ENCODE data around the gene THAP7. TPM values are rescaled to one million over a fixed set of nuclear protein-coding genes. Genes with fewer than 3 reads are reported as not detected.

The THAP7 gene
- total and polyA plus RNA-seq, 2 donors (not counting 1 experiment from before 2014, with no cell fraction given) = 37.7 to 70.1 TPM

DNA sequence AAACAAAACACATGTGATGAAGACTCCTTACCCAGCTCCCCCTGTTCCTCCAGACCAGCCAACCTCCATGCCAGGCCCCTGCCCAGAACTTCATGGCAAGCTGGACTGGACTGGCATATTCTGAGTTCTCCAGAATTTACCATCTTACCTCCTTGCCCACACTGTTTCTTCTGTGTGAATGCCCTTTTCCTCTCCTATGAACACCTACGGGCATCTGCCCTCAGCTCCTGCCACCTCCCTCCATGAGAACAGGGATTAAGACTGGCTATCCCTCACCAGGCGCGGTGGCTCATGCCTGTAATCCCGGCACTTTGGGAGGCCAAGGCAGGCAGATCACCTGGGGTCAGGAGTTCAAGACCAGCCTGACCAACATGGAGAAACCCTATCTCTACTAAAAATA lies 41.3 kb downstream of the THAP7 start:
- ChIA-PET POLR2A (no interaction called here), CTCF (interaction anchor here (0.6 to 1.4 kb wide), 6 partner anchors 12 to 141 kb away, joined by 3 to 5 read pairs (median 4); no protein-coding TSS in a partner anchor)
- Histone ChIP-seq H3K79me2 (ENCODE audit: control insufficient read depth, insufficient read depth, low read length) (peaks cover 4% of the 10 kb centered on the region), H3K4me1 (ENCODE audit: control insufficient read depth in 2 of 2, insufficient read depth in 2 of 2, low read length in 2 of 2) (peaks cover 28 to 38% of the 10 kb centered on the region in 2 donors), H3K27me3 (replicated peaks in 1 of 4; ENCODE audit: control extremely low read depth in 1 of 4, control insufficient read depth in 3 of 4, insufficient read depth in 4 of 4, low read length in 3 of 4) (peaks cover 0 to 43% (median 9%) of the 10 kb centered on the region in 4 experiments), H3K9me3 (ENCODE audit: control extremely low read depth in 1 of 3, control insufficient read depth in 2 of 3, insufficient read depth in 1 of 3, low read length in 2 of 3) (no peaks in the 10 kb centered on the region), H3K36me3 (replicated peaks in 1 of 2; ENCODE audit: control extremely low read depth in 1 of 2, control insufficient read depth in 1 of 2, extremely low read depth in 1 of 2, insufficient read depth in 2 of 2, low read length in 1 of 2) (no peaks in the 10 kb centered on the region), H4K20me1 (ENCODE audit: control insufficient read depth, insufficient read depth, low read length, poor library complexity, severe bottlenecking) (peaks cover 16% of the 10 kb centered on the region), H3K4me3 (ENCODE audit: control extremely low read depth in 1 of 5, extremely low read depth in 1 of 5, insufficient read depth in 1 of 5, low read depth in 2 of 5, low read length in 4 of 5) (no peak overlapping the region), H3K9ac (ENCODE audit: low read length) (no peak overlapping the region), H2AFZ (ENCODE audit: insufficient read depth, low read depth, low read length, poor library complexity, severe bottlenecking) (no peak overlapping the region), H3K4me2 (replicated peaks; ENCODE audit: low read depth, low read length, poor library complexity, severe bottlenecking) (no peak overlapping the region), H3K27ac (ENCODE audit: low read length in 2 of 2) (no peak overlapping the region)
- Mint-ChIP-seq H3K4me1 (peaks cover 33% of the 10 kb centered on the region), H3K4me3 (no peak overlapping the region), H3K27ac (no peak overlapping the region), H3K9me3 (ENCODE audit: insufficient read depth) (no peaks in the 10 kb centered on the region), H3K27me3 (peaks cover 16% of the 10 kb centered on the region)
- intact Hi-C loops (cut with micrococcal nuclease) = no loop called here
- DNase-seq = no peak
- ATAC-seq (ENCODE audit: low read depth) = no peak
- no CpG with 5 or more reads among the region's 4 CpGs for WGBS (ENCODE audit: insufficient coverage)
- TF ChIP-seq EZH2 (IDR thresholded peaks at IDR 0.05; ENCODE audit: borderline replicate concordance, insufficient read depth, low read depth, low read length, poor library complexity, severe bottlenecking) = no peak
- no peak for TF ChIP-seq CTCF (IDR thresholded peaks at IDR 0.05)

DNA sequence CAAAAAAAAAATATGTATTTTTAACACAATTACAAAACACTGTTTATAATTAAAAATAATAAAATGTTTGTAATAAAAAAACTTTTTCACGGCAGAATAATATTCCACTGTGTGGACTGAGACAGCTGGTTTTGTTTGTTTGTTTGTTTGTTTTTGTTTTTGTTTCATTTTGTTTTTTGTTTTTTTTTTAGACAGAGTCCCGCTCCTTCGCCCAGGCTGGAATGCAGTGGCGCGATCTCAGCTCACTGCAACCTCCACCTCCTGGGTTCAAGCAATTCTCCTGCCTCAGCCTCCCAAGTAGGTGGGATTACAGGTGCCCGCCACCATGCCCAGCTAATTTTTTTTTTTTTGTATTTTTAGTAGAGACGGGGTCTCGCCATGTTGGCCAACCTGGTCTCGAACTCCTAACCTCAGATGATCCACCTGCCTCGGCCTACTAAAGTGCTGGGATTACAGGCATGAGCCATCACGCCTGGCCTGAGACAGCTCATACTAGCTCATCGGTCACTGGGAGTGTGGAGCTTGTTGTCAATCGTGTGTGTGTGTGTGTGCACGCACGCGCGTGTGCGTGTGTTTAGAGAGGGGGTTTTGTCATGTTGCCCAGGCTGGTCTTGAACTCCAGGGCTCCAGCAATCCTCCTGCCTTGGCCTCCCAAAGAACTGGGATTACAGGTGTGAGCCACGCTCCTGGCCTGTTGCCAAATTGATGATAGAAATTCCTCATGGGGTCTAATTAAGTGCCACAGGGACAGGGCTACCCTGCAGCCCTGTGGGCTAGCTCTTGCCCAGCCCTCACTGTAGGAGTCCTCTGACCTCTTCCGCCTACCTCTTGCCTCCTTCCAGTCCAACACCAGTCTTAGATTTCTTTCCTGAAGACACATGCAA lies 42.1 kb downstream of the THAP7 start:
- POLR2A ChIA-PET = no interaction called here
- H3K9me3 Mint-ChIP-seq (ENCODE audit: insufficient read depth) = no peaks in the 10 kb centered on the region
- no peak for ATAC-seq (ENCODE audit: low read depth)

More for the DNA sequence above, 42.1 kb downstream of the THAP7 start:
- intact Hi-C loops (cut with micrococcal nuclease) = loop anchor here (5.0 kb wide), 1 partner anchor 43 kb away; the partner anchor contains the start of gene CRKL
- CTCF ChIA-PET = interaction anchor here (0.7 to 2.1 kb wide), 12 partner anchors 11 to 706 kb away, joined by 3 to 8 read pairs (median 4); partner anchors contain the start of genes LZTR1 and THAP7
- H4K20me1 ChIP-seq (ENCODE audit: control insufficient read depth, insufficient read depth, low read length, poor library complexity, severe bottlenecking) = peaks cover 16% of the 10 kb centered on the region
- no peaks in the 10 kb centered on the region for H3K9me3 ChIP-seq (ENCODE audit: control extremely low read depth in 1 of 3, control insufficient read depth in 2 of 3, insufficient read depth in 1 of 3, low read length in 2 of 3)
- no peaks in the 10 kb centered on the region for H3K36me3 ChIP-seq (replicated peaks in 1 of 2; ENCODE audit: control extremely low read depth in 1 of 2, control insufficient read depth in 1 of 2, extremely low read depth in 1 of 2, insufficient read depth in 2 of 2, low read length in 1 of 2)
- WGBS (ENCODE audit: insufficient coverage) = 94% methylated on average over 15 of the region's 20 CpGs
- H3K4me1 ChIP-seq (ENCODE audit: control insufficient read depth in 2 of 2, insufficient read depth in 2 of 2, low read length in 2 of 2) = peaks cover 24 to 33% of the 10 kb centered on the region in 2 donors
- no peak overlapping the region for H3K4me2 ChIP-seq (replicated peaks; ENCODE audit: low read depth, low read length, poor library complexity, severe bottlenecking)
- no peak overlapping the region for H3K9ac ChIP-seq (ENCODE audit: low read length)
- Mint-ChIP-seq H3K27ac (no peak overlapping the region), H3K4me1 (peaks cover 29% of the 10 kb centered on the region), H3K4me3 (no peak overlapping the region), H3K27me3 (peaks cover 16% of the 10 kb centered on the region)
- no peak overlapping the region for H3K27ac ChIP-seq (ENCODE audit: low read length in 2 of 2)
- H3K4me3 ChIP-seq (ENCODE audit: control extremely low read depth in 1 of 5, extremely low read depth in 1 of 5, insufficient read depth in 1 of 5, low read depth in 2 of 5, low read length in 4 of 5) = no peak overlapping the region
- H3K27me3 ChIP-seq (replicated peaks in 1 of 4; ENCODE audit: control extremely low read depth in 1 of 4, control insufficient read depth in 3 of 4, insufficient read depth in 4 of 4, low read length in 3 of 4) = peaks cover 0 to 43% (median 9%) of the 10 kb centered on the region in 4 experiments
- no peak for DNase-seq
- H3K79me2 ChIP-seq (ENCODE audit: control insufficient read depth, insufficient read depth, low read length) = peaks cover 4% of the 10 kb centered on the region
- TF ChIP-seq EZH2 (IDR thresholded peaks at IDR 0.05; ENCODE audit: borderline replicate concordance, insufficient read depth, low read depth, low read length, poor library complexity, severe bottlenecking) (no peak), CTCF (IDR thresholded peaks at IDR 0.05) (no peak)
- H2AFZ ChIP-seq (ENCODE audit: insufficient read depth, low read depth, low read length, poor library complexity, severe bottlenecking) = no peak overlapping the region
